ENCODE data around the gene MACROD2. TPM values are rescaled to one million over a fixed set of nuclear protein-coding genes. Genes with fewer than 3 reads are reported as not detected.
"Not testable (repeated sequence)": the region's sequence is repeated elsewhere in the genome, so short reads cannot be mapped to it uniquely, and the experiment has no call there.

Gene MACROD2
- total RNA-seq, 1 experiment from 2014 or later, result 3.7 TPM

DNA sequence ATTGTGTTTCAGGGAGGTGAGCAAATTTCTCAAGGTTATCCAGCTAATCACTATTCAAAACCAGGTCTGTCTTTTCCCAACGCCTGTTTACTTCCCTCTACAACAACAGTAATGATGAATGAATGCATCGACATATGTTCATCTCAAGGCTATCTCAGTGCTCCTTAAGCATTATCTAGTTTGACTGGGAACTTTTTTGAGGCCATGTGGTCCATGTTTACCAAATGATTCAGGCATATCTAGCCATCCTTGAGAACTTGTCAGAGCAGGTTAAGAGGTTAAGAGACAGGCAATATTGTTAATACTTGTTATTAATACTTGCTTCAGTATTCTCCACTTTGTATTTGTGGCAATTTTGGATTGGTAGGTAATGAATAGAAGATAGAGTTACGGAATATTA lies 1380.5 kb downstream of the MACROD2 start:
- Histone ChIP-seq H3K4me3 (replicated peaks in 1 of 2; ENCODE audit: low read depth in 1 of 2, low read length in 2 of 2) (no peak overlapping the region), H3K79me2 (ENCODE audit: insufficient read depth, low read length) (no peaks in the 10 kb centered on the region), H3K4me1 (ENCODE audit: control insufficient read depth in 1 of 2, insufficient read depth in 2 of 2, low read length in 2 of 2) (no peaks in the 10 kb centered on the region), H3K4me2 (ENCODE audit: low read length) (no peak overlapping the region), H3K9me2 (ENCODE audit: insufficient read depth) (no peaks in the 10 kb centered on the region), H2AFZ (ENCODE audit: low read depth, low read length, poor library complexity, severe bottlenecking) (no peak overlapping the region), H3K9ac (ENCODE audit: low read length) (no peak overlapping the region), H4K20me1 (ENCODE audit: insufficient read depth) (no peaks in the 10 kb centered on the region), H3K27me3 (ENCODE audit: insufficient read depth, low read length) (no peaks in the 10 kb centered on the region), H3K9me3 (ENCODE audit: control insufficient read depth in 1 of 2, insufficient read depth in 1 of 2, low read depth in 1 of 2, low read length in 2 of 2) (peaks cover 0 to 4% of the 10 kb centered on the region in 2 experiments; a peak in 2 of 4 replicates), H3K36me3 (ENCODE audit: control insufficient read depth in 1 of 2, insufficient read depth in 2 of 2, low read length in 2 of 2) (no peaks in the 10 kb centered on the region), H3K27ac (ENCODE audit: low read depth, low read length) (no peak overlapping the region)
- intact Hi-C loops (cut with micrococcal nuclease), result no loop called here
- ATAC-seq (no peak), DNase-seq (ENCODE audit: low read depth, low spot score) (no peak)
- BruUV-seq (replicated peaks), result no TSS peak
- ChIA-PET POLR2A (no interaction called here), CTCF (no interaction called here), RAD21 (ENCODE audit: low non-redundant PET in 1 of 2, low total read pairs in 2 of 2, uncharacterized antibody in 2 of 2, unreplicated experiment in 2 of 2) (no interaction called here)
- TF ChIP-seq POLR2A (IDR thresholded peaks at IDR 0.05; ENCODE audit: borderline replicate concordance, extremely low read depth, insufficient read depth, insufficient read length) (no peak), YY1 (IDR thresholded peaks at IDR 0.05; ENCODE audit: extremely low read depth, insufficient replicate concordance, low read depth, low read length) (no peak), CEBPB (IDR thresholded peaks at IDR 0.05; ENCODE audit: low read depth) (no peak)

DNA sequence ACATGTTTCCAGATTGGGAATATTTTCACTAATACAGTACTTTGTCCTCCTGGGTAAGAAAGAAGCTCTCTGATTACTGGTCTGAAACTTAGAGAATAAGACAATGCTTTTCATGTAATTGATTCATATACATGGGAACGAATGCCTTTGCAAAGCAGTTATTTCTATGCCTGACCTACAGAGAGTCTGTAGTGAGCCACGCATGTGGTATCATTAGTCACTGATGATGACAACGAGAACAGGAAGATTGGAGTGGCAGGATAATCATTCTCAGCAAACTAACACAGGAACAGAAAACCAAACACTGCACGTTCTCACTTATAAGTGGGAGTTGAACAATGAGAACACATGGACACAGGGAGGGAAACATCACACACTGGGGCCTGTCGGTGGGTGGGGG lies 1382.3 kb downstream of the MACROD2 start:
- H3K4me1 ChIP-seq (ENCODE audit: control insufficient read depth in 1 of 2, insufficient read depth in 2 of 2, low read length in 2 of 2); H3K4me3 ChIP-seq (replicated peaks in 1 of 2; ENCODE audit: low read depth in 1 of 2, low read length in 2 of 2); H3K9me2 ChIP-seq (ENCODE audit: insufficient read depth); intact Hi-C loops (cut with micrococcal nuclease); H3K9ac ChIP-seq (ENCODE audit: low read length); H3K27me3 ChIP-seq (ENCODE audit: insufficient read depth, low read length); H3K79me2 ChIP-seq (ENCODE audit: insufficient read depth, low read length); CTCF ChIA-PET; POLR2A ChIA-PET; DNase-seq (ENCODE audit: low read depth, low spot score); H2AFZ ChIP-seq (ENCODE audit: low read depth, low read length, poor library complexity, severe bottlenecking); ATAC-seq; H3K9me3 ChIP-seq (ENCODE audit: control insufficient read depth in 1 of 2, insufficient read depth in 1 of 2, low read depth in 1 of 2, low read length in 2 of 2); BruUV-seq (replicated peaks); H3K36me3 ChIP-seq (ENCODE audit: control insufficient read depth in 1 of 2, insufficient read depth in 2 of 2, low read length in 2 of 2); H3K27ac ChIP-seq (ENCODE audit: low read depth, low read length); RAD21 ChIA-PET (ENCODE audit: low non-redundant PET in 1 of 2, low total read pairs in 2 of 2, uncharacterized antibody in 2 of 2, unreplicated experiment in 2 of 2); H4K20me1 ChIP-seq (ENCODE audit: insufficient read depth); H3K4me2 ChIP-seq (ENCODE audit: low read length): not testable (repeated sequence)

DNA sequence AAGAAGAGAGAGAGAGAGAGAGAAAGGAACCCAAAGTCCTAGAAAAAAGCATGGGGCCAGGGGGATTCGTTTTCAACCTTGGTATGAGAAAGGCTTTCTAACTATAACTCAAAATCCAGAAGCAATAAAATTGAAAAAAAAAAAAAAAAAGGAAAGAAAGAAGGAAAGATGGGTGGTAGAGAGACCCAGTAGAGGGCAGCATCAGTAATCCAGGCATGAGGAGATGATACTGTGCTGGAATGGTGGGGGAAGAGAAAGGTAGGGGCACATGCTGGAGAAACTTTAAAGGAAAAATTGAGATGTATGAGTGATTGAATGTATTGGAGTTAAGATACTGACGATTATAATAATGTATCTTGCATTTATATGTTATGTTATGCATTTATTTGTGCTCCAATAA lies 1382.8 kb downstream of the MACROD2 start:
- no peak for ATAC-seq
- Histone ChIP-seq H3K4me3 (replicated peaks in 1 of 2; ENCODE audit: low read depth in 1 of 2, low read length in 2 of 2) (no peak overlapping the region), H2AFZ (ENCODE audit: low read depth, low read length, poor library complexity, severe bottlenecking) (no peak overlapping the region), H3K9ac (ENCODE audit: low read length) (no peak overlapping the region), H3K9me3 (ENCODE audit: control insufficient read depth in 1 of 2, insufficient read depth in 1 of 2, low read depth in 1 of 2, low read length in 2 of 2) (peaks cover 0 to 4% of the 10 kb centered on the region in 2 experiments; a peak in 1 of 4 replicates), H3K36me3 (ENCODE audit: control insufficient read depth in 1 of 2, insufficient read depth in 2 of 2, low read length in 2 of 2) (no peaks in the 10 kb centered on the region), H3K4me1 (ENCODE audit: control insufficient read depth in 1 of 2, insufficient read depth in 2 of 2, low read length in 2 of 2) (no peaks in the 10 kb centered on the region), H3K27me3 (ENCODE audit: insufficient read depth, low read length) (no peaks in the 10 kb centered on the region), H4K20me1 (ENCODE audit: insufficient read depth) (no peaks in the 10 kb centered on the region), H3K9me2 (ENCODE audit: insufficient read depth) (no peaks in the 10 kb centered on the region), H3K79me2 (ENCODE audit: insufficient read depth, low read length) (no peaks in the 10 kb centered on the region), H3K27ac (ENCODE audit: low read depth, low read length) (no peak overlapping the region), H3K4me2 (ENCODE audit: low read length) (no peak overlapping the region)
- POLR2A ChIA-PET, result no interaction called here
- RAD21 ChIA-PET (ENCODE audit: low non-redundant PET in 1 of 2, low total read pairs in 2 of 2, uncharacterized antibody in 2 of 2, unreplicated experiment in 2 of 2), result no interaction called here
- TF ChIP-seq, protein P1, sequence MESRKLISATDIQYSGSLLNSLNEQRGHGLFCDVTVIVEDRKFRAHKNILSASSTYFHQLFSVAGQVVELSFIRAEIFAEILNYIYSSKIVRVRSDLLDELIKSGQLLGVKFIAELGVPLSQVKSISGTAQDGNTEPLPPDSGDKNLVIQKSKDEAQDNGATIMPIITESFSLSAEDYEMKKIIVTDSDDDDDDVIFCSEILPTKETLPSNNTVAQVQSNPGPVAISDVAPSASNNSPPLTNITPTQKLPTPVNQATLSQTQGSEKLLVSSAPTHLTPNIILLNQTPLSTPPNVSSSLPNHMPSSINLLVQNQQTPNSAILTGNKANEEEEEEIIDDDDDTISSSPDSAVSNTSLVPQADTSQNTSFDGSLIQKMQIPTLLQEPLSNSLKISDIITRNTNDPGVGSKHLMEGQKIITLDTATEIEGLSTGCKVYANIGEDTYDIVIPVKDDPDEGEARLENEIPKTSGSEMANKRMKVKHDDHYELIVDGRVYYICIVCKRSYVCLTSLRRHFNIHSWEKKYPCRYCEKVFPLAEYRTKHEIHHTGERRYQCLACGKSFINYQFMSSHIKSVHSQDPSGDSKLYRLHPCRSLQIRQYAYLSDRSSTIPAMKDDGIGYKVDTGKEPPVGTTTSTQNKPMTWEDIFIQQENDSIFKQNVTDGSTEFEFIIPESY (IDR thresholded peaks at IDR 0.05; ENCODE audit: extremely low read depth, insufficient replicate concordance, low read length), result no peak
- TF ChIP-seq SP1 (IDR thresholded peaks at IDR 0.05; ENCODE audit: low read depth) (no peak), ZNF274 (IDR thresholded peaks at IDR 0.05; ENCODE audit: low read depth, low read length) (no peak), MAX (IDR thresholded peaks at IDR 0.05) (no peak), EZH2 (IDR thresholded peaks at IDR 0.05) (no peak), CEBPB (IDR thresholded peaks at IDR 0.05; ENCODE audit: low read depth) (no peak)
- CTCF ChIA-PET, result no interaction called here
- intact Hi-C loops (cut with micrococcal nuclease), result no loop called here
- DNase-seq (ENCODE audit: low read depth, low spot score), result no peak
- BruUV-seq (replicated peaks), result no TSS peak

Data from HCT116 (cell line).